Neural crest cell (in vitro differentiated cells): ENCODE data around the gene PRDX1. TPM values are rescaled to one million over a fixed set of nuclear protein-coding genes. Genes with fewer than 3 reads are reported as not detected.

Experiments used
- DNase-seq: peaks from one replicate; pipeline ENCODE4 v3.0.0; 2021; ENCODE audit warnings: low read depth, mixed read lengths, low spot score
- H3K27ac Mint-ChIP-seq: one replicate; pipeline ENCODE4 v1.8.0; 2021; ENCODE audit warnings: mild to moderate bottlenecking, mixed read lengths; ENCODE audit not compliant: unreplicated experiment
- H3K27me3 Mint-ChIP-seq: 2 replicates; pipeline ENCODE4 v1.8.0; 2021; ENCODE audit warnings: low read depth, mild to moderate bottlenecking, mixed read lengths
- H3K36me3 Mint-ChIP-seq: 2 replicates; pipeline ENCODE4 v1.8.0; 2021; ENCODE audit warnings: low read depth, mild to moderate bottlenecking, mixed read lengths
- H3K4me1 Mint-ChIP-seq: 2 replicates; pipeline ENCODE4 v1.8.0; 2021; ENCODE audit warnings: mixed read lengths
- H3K4me3 Mint-ChIP-seq: one replicate; pipeline ENCODE4 v1.8.0; 2021; ENCODE audit warnings: mild to moderate bottlenecking, mixed read lengths
- H3K9me3 Mint-ChIP-seq: 2 replicates; pipeline ENCODE4 v1.8.0; 2021; ENCODE audit warnings: mixed read lengths
- CTCF ChIP-seq: fragments of 200-600 bp; sonication (generic); conservative IDR thresholded peaks from 2 replicates; pipeline ENCODE4 v1.5.0; 2021; ENCODE audit warnings: antibody characterized with exemption, mild to moderate bottlenecking
- total RNA-seq: library from RNA; stranded (reverse); gene quantifications from 2 replicates; pipeline ENCODE4 v1.2.1, GENCODE V29; 2021

The PRDX1 gene
- total RNA-seq, 1 donor from 2014 or later = 334 TPM

GRCh38 chr1:45512641-45513054, 9.0 kb downstream of the PRDX1 start:
- H3K36me3 Mint-ChIP-seq = peaks cover 25% of the 10 kb centered on the region
- H3K27me3 Mint-ChIP-seq = no peaks in the 10 kb centered on the region
- no peaks in the 10 kb centered on the region for H3K9me3 Mint-ChIP-seq
- H3K4me1 Mint-ChIP-seq = peaks cover 6% of the 10 kb centered on the region
- H3K27ac Mint-ChIP-seq = no peak overlapping the region
- H3K4me3 Mint-ChIP-seq = peak overlapping the region; percentile 72
- TF ChIP-seq CTCF = peak; percentile 78
- DNase-seq = peak; percentile 57

GRCh38 chr1:45510972-45511527, 10.6 kb downstream of the PRDX1 start:
- no peaks in the 10 kb centered on the region for H3K27me3 Mint-ChIP-seq
- H3K36me3 Mint-ChIP-seq = peaks cover 22% of the 10 kb centered on the region
- no peak for DNase-seq
- H3K27ac Mint-ChIP-seq = no peak overlapping the region
- no peak overlapping the region for H3K4me3 Mint-ChIP-seq
- H3K4me1 Mint-ChIP-seq = peaks cover 5% of the 10 kb centered on the region
- no peak for TF ChIP-seq CTCF
- no peaks in the 10 kb centered on the region for H3K9me3 Mint-ChIP-seq

GRCh38 chr1:45510036-45510971, 11.4 kb downstream of the PRDX1 start:
- no peaks in the 10 kb centered on the region for H3K9me3 Mint-ChIP-seq
- no peak overlapping the region for H3K4me3 Mint-ChIP-seq
- TF ChIP-seq CTCF = no peak
- H3K4me1 Mint-ChIP-seq = peaks cover 3% of the 10 kb centered on the region
- no peak for DNase-seq
- no peaks in the 10 kb centered on the region for H3K27me3 Mint-ChIP-seq
- peaks cover 20% of the 10 kb centered on the region for H3K36me3 Mint-ChIP-seq
- H3K27ac Mint-ChIP-seq = no peak overlapping the region

- no peak for DNase-seq
- Mint-ChIP-seq H3K27me3 (no peaks in the 10 kb centered on the region), H3K4me1 (peaks cover 3% of the 10 kb centered on the region), H3K4me3 (no peak overlapping the region), H3K27ac (peak overlapping the region; percentile 50), H3K9me3 (no peaks in the 10 kb centered on the region), H3K36me3 (peaks cover 13% of the 10 kb centered on the region)
- no peak for TF ChIP-seq CTCF
These were observed 13.2 kb downstream of the PRDX1 start for GRCh38 chr1:45508295-45509151.

GRCh38 chr1:45507893-45508292, 13.8 kb downstream of the PRDX1 start:
- H3K36me3 Mint-ChIP-seq = peaks cover 13% of the 10 kb centered on the region
- no peaks in the 10 kb centered on the region for H3K27me3 Mint-ChIP-seq
- H3K27ac Mint-ChIP-seq = no peak overlapping the region
- H3K9me3 Mint-ChIP-seq = no peaks in the 10 kb centered on the region
- DNase-seq = no peak
- TF ChIP-seq CTCF = no peak
- H3K4me3 Mint-ChIP-seq = no peak overlapping the region
- peaks cover 3% of the 10 kb centered on the region for H3K4me1 Mint-ChIP-seq
